ENCODE data around the gene APBB1IP.
"Not testable (repeated sequence)": the region's sequence is repeated elsewhere in the genome, so short reads cannot be mapped to it uniquely, and the experiment has no call there.

The APBB1IP gene

GRCh38 chr10:26579256-26580063, 141.3 kb downstream of the APBB1IP start:
- Histone ChIP-seq H3K27me3 (ENCODE audit: insufficient read depth, insufficient read length) (no peaks in the 10 kb centered on the region), H3K4me3 (ENCODE audit: insufficient read length, low read depth) (no peak overlapping the region), H3K9ac (ENCODE audit: insufficient read length, low read depth) (no peak overlapping the region), H3K36me3 (ENCODE audit: insufficient read depth, insufficient read length, low read length) (no peaks in the 10 kb centered on the region), H3K9me3 (ENCODE audit: insufficient read depth, low read length) (0 out of 2 replicates have a peak, but pooled peaks cover 8% of the 10 kb centered on the region), H3K4me1 (ENCODE audit: insufficient read depth, insufficient read length) (no peaks in the 10 kb centered on the region)
- TF ChIP-seq YY1 (IDR thresholded peaks at IDR 0.05; ENCODE audit: insufficient read depth, insufficient read length), result no peak
- TF ChIP-seq SUZ12 (IDR thresholded peaks at IDR 0.05; ENCODE audit: extremely low read depth, insufficient read depth, insufficient read length), result no peak
- DNase-seq (ENCODE audit: low read depth, low spot score), result no peak

- no peak for DNase-seq (ENCODE audit: low read depth, low spot score)
- no peaks in the 10 kb centered on the region for H3K36me3 ChIP-seq (ENCODE audit: insufficient read depth, insufficient read length, low read length)
Observed at GRCh38 chr10:26586211-26586610, 148.1 kb downstream of the APBB1IP start.

GRCh38 chr10:26588611-26589010, 150.5 kb downstream of the APBB1IP start:
- H3K27me3 ChIP-seq (ENCODE audit: insufficient read depth, insufficient read length), result no peaks in the 10 kb centered on the region
- no peak overlapping the region for H3K9ac ChIP-seq (ENCODE audit: insufficient read length, low read depth)
- no peaks in the 10 kb centered on the region for H3K36me3 ChIP-seq (ENCODE audit: insufficient read depth, insufficient read length, low read length)
- H3K4me3 ChIP-seq (ENCODE audit: insufficient read length, low read depth), result no peak overlapping the region
- H3K4me1 ChIP-seq (ENCODE audit: insufficient read depth, insufficient read length), result no peaks in the 10 kb centered on the region
- no peak for DNase-seq (ENCODE audit: low read depth, low spot score)
- TF ChIP-seq ZNF274 (IDR thresholded peaks at IDR 0.05; ENCODE audit: low read depth, low read length) (no peak), SUZ12 (IDR thresholded peaks at IDR 0.05; ENCODE audit: extremely low read depth, insufficient read depth, insufficient read length) (no peak), YY1 (IDR thresholded peaks at IDR 0.05; ENCODE audit: insufficient read depth, insufficient read length) (no peak)
- H3K9me3 ChIP-seq (ENCODE audit: insufficient read depth, low read length), result no peaks in the 10 kb centered on the region

More at GRCh38 chr10:26586211-26586610, 148.1 kb downstream of the APBB1IP start:
- Histone ChIP-seq H3K4me3 (ENCODE audit: insufficient read length, low read depth) (no peak overlapping the region), H3K4me1 (ENCODE audit: insufficient read depth, insufficient read length) (no peaks in the 10 kb centered on the region), H3K27me3 (ENCODE audit: insufficient read depth, insufficient read length) (no peaks in the 10 kb centered on the region), H3K9me3 (ENCODE audit: insufficient read depth, low read length) (no peaks in the 10 kb centered on the region), H3K9ac (ENCODE audit: insufficient read length, low read depth) (no peak overlapping the region)
- TF ChIP-seq ZNF274 (IDR thresholded peaks at IDR 0.05; ENCODE audit: low read depth, low read length) (no peak), YY1 (IDR thresholded peaks at IDR 0.05; ENCODE audit: insufficient read depth, insufficient read length) (no peak), SUZ12 (IDR thresholded peaks at IDR 0.05; ENCODE audit: extremely low read depth, insufficient read depth, insufficient read length) (no peak)

GRCh38 chr10:26589813-26590212, 151.7 kb downstream of the APBB1IP start:
- H3K4me1 ChIP-seq (ENCODE audit: insufficient read depth, insufficient read length); H3K36me3 ChIP-seq (ENCODE audit: insufficient read depth, insufficient read length, low read length); H3K9me3 ChIP-seq (ENCODE audit: insufficient read depth, low read length); H3K27me3 ChIP-seq (ENCODE audit: insufficient read depth, insufficient read length); H3K4me3 ChIP-seq (ENCODE audit: insufficient read length, low read depth); DNase-seq (ENCODE audit: low read depth, low spot score); H3K9ac ChIP-seq (ENCODE audit: insufficient read length, low read depth): not testable (repeated sequence)

DNA sequence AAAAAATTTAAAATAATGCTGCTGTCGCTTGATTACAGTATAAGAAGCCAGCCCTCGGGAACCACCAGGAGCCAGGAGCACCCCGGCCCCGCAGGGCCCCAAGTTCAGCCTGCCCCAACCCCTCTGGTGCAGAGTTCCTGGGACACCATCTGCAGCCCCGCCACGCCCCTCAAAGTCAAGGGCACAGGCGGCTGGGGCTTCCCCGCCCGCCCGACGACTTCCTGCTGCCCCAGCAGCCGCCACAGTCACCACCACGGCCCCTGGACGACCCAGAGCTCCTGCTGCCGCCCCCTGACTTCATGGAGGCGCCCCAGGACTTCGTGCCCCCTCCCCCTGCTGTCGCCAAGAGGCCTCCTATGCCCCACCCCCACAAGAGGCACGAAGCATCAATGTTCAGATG, 155.8 kb downstream of the APBB1IP start:
- Histone ChIP-seq H3K9ac (ENCODE audit: insufficient read length, low read depth) (no peak overlapping the region), H3K9me3 (ENCODE audit: insufficient read depth, low read length) (no peaks in the 10 kb centered on the region), H3K4me3 (ENCODE audit: insufficient read length, low read depth) (no peak overlapping the region), H3K27me3 (ENCODE audit: insufficient read depth, insufficient read length) (no peaks in the 10 kb centered on the region), H3K4me1 (ENCODE audit: insufficient read depth, insufficient read length) (no peaks in the 10 kb centered on the region), H3K36me3 (ENCODE audit: insufficient read depth, insufficient read length, low read length) (no peaks in the 10 kb centered on the region)
- TF ChIP-seq SUZ12 (IDR thresholded peaks at IDR 0.05; ENCODE audit: extremely low read depth, insufficient read depth, insufficient read length), result no peak
- no peak for TF ChIP-seq ZNF274 (IDR thresholded peaks at IDR 0.05; ENCODE audit: low read depth, low read length)
- no peak for TF ChIP-seq YY1 (IDR thresholded peaks at IDR 0.05; ENCODE audit: insufficient read depth, insufficient read length)
- no peak for DNase-seq (ENCODE audit: low read depth, low spot score)

GRCh38 chr10:26603283-26603682, 165.1 kb downstream of the APBB1IP start:
- not testable (repeated sequence) for H3K9me3 ChIP-seq (ENCODE audit: insufficient read depth, low read length); DNase-seq (ENCODE audit: low read depth, low spot score); H3K4me3 ChIP-seq (ENCODE audit: insufficient read length, low read depth); H3K36me3 ChIP-seq (ENCODE audit: insufficient read depth, insufficient read length, low read length); H3K4me1 ChIP-seq (ENCODE audit: insufficient read depth, insufficient read length); H3K9ac ChIP-seq (ENCODE audit: insufficient read length, low read depth); H3K27me3 ChIP-seq (ENCODE audit: insufficient read depth, insufficient read length)

GRCh38 chr10:26604320-26605093, 166.4 kb downstream of the APBB1IP start:
- H3K36me3 ChIP-seq (ENCODE audit: insufficient read depth, insufficient read length, low read length); H3K9me3 ChIP-seq (ENCODE audit: insufficient read depth, low read length); DNase-seq (ENCODE audit: low read depth, low spot score); H3K9ac ChIP-seq (ENCODE audit: insufficient read length, low read depth); H3K4me1 ChIP-seq (ENCODE audit: insufficient read depth, insufficient read length); H3K4me3 ChIP-seq (ENCODE audit: insufficient read length, low read depth); H3K27me3 ChIP-seq (ENCODE audit: insufficient read depth, insufficient read length): not testable (repeated sequence)

DNA sequence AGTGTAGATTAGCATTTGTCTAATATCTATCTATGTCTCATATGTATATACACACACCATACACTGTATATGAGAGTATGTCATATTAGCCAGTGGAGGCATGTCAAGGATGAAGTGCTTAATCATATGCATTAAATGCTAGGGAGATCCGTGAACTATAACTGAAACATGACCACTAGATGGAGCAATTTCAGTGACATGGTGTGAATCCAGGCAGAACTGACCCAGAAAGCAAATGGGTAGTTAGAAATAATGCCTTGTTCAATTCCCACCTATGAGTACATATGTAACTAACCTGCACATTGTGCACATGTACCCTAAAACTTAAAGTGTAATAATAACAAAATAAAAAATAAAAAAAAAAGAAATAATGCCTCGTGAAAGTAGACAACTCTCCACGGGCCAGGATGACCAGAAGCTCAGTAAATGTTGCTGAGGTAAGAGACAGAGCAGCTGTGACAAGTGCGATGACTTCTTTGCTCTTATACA, 168.3 kb downstream of the APBB1IP start:
- H3K9ac ChIP-seq (ENCODE audit: insufficient read length, low read depth); DNase-seq (ENCODE audit: low read depth, low spot score): not testable (repeated sequence)

More for the DNA sequence above, 168.3 kb downstream of the APBB1IP start:
- H3K36me3 ChIP-seq (ENCODE audit: insufficient read depth, insufficient read length, low read length); H3K4me1 ChIP-seq (ENCODE audit: insufficient read depth, insufficient read length); H3K4me3 ChIP-seq (ENCODE audit: insufficient read length, low read depth); H3K27me3 ChIP-seq (ENCODE audit: insufficient read depth, insufficient read length); H3K9me3 ChIP-seq (ENCODE audit: insufficient read depth, low read length): not testable (repeated sequence)
